SIG-M5 (cell line): ENCODE results near the gene FARS2.

Experiments used
- DNase-seq: peaks from one replicate; lab custom pipeline; 2025; lab: John Stamatoyannopoulos, UW

The FARS2 gene

DNA sequence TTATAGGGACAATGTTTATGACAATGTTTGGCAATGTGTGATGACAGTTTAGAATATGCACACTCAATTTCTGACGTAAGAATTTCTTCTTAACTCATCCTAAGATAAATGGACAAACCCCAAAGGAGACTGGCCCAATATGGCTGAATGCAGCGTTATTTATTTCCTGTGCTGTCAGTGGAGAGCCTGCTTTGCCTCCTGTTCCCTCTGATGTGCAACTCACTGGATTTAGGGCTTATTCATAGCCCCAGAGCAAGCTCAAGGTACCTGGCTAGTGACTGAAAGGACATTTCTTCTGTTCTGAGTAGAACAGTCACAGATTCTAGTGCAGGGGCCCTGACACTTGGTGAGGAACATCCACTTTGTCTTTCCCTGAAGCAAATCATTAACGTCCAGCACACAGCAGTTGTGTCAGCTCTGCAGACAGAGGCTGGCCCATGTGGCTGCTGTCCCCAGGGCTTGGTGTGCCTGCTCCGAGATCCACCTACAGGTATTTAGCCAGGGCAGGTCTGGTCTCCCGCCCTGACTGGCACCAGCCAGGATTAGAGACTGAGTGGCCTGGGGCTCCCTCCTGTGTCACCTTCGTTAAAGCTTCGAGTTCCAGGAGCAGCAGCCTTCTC lies 64.8 kb downstream of the FARS2 start:
- DNase-seq = no peak

GRCh38 chr6:5328800-5329199 lies 67.5 kb downstream of the FARS2 start:
- no peak for DNase-seq

- DNase-seq = no peak
Measured at GRCh38 chr6:5331845-5332442, 70.6 kb downstream of the FARS2 start.

GRCh38 chr6:5333658-5334057 lies 72.3 kb downstream of the FARS2 start:
- no peak for DNase-seq

GRCh38 chr6:5334341-5334740 lies 73.0 kb downstream of the FARS2 start:
- no peak for DNase-seq

DNA sequence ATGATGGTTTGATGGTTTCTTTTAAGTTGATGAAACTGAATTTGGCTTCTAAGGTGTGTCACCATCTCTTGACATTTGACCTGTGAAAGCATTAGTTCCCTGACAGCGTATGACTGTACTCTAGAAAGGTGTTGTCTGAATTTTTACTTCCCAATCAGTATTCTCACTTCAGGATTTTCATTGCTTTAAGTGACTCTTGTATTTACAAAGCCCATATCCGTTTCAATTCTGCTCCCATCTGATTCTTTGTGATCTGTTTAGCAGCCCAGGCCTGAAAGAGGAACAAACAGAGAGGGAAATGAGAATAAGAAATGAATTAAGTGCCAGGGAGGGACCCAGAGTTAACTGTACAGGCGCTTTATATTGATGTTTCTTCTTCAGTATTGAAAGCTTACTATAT lies 73.7 kb downstream of the FARS2 start:
- DNase-seq = no peak

GRCh38 chr6:5337573-5337972 lies 76.3 kb downstream of the FARS2 start:
- DNase-seq = no peak

GRCh38 chr6:5338177-5338960 lies 77.1 kb downstream of the FARS2 start:
- DNase-seq = no peak

GRCh38 chr6:5339786-5340185 lies 78.5 kb downstream of the FARS2 start:
- DNase-seq = no peak

- no peak for DNase-seq
Measured at GRCh38 chr6:5341845-5342244, 80.5 kb downstream of the FARS2 start.

- DNase-seq = no peak
Measured at GRCh38 chr6:5343998-5344397, 82.7 kb downstream of the FARS2 start.

GRCh38 chr6:5345324-5345723 lies 84.0 kb downstream of the FARS2 start:
- DNase-seq = no peak

DNA sequence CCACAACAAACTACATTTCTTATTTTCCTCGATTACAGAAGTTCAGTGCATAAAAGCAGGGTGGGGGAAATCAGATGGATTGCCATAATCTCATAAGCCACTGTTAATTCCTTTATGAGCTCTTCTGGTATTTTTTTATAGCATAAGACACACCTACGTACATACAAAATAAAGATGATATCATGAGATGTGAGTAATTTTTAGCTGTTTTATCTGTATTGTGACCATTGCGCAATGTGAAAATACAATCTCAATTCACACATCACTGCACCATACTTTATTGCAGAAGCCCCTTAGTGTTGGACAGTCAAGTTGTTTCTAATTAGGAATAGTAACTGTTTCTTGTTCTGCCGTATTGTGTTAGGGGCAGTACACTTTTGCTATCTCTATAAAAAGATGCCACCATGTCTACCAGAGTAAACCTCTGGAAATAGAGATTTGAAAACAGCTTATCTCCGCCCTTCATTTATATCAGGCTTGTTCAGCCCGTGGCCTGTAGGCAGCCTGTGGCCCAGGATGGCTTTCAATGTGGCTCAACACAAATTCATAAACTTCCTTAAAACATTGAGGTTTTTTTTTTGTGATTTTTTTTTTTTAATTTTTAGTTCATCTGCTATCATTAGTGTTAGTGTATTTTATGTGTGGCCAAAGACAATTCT lies 90.4 kb downstream of the FARS2 start:
- no peak for DNase-seq

DNA sequence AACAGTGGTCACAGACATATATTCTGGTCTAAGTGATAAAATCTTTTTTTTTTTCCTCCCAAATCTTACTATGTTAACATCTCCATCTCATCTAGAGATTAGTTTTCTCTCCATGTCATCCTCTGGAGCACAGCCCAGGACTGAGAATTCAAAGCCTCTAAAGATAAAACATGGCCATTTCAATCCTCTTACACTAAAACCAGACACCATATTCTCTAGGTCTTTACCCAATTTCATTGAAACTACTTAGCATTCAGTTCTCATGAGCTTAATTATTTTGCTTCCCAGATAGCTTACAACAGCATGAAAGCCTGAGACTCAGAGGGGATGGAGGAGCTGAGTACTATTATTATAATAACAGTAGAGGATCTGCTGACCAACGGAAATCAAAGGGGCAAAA lies 92.7 kb downstream of the FARS2 start:
- no peak for DNase-seq

- no peak for DNase-seq
Measured at GRCh38 chr6:5357486-5357885, 96.2 kb downstream of the FARS2 start.

DNA sequence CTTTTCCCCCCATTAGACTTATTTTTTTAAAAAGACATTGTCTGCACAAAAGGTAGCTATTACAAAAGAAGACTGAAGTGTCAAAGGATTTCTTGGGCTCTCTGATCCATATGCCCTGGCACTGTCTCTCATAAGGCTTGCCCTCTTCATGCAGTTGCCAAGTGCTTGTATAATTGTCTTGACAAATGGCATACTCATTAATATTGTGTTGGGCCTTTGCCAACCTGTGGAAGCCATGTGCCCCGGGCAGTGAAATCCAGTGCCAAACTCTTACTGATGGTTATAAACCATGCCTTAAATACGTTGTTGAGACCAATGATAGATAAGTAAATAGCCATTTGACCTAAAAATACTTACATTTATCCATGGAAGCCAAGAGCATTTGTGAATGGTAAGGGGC lies 98.1 kb downstream of the FARS2 start:
- no peak for DNase-seq

- no peak for DNase-seq
Measured at GRCh38 chr6:5361396-5361795, 100.1 kb downstream of the FARS2 start.

DNA sequence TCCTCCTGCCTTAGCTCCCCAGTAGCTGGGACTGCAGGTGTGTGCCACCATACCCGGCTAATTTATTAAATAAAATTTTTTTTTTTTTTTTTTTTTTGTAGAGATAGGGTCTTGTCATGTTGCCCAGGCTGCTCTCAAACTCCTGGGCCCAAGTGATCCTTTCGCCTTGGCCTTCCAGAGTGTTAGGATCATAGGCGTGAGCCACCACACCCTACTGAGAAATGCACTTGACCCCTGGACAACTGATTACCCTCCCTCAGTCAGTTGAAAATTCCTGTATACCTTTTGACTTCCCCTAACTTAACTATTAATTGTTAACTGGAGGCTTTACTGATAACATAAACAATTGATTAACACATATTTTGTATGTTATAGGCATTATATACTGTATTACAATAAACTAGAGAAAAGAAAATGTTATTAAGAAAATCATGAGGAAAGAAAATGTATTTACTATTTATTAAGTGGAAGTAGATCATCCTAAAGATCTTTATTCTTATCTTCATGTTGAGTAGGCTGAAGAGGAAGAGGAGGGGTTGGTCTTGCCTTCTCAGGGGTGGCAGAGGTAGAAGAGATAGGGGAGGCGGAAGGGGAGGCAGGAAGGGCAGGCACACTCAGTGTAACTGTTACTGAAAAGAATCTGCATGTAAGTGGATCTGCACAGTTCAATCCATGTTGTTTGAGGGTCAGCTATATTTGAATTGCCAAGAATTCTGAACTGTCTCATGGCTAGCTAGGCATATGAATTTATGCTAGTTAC lies 104.3 kb downstream of the FARS2 start:
- no peak for DNase-seq

- no peak for DNase-seq
Measured at GRCh38 chr6:5366941-5367340, 105.6 kb downstream of the FARS2 start.

GRCh38 chr6:5367510-5367909 lies 106.2 kb downstream of the FARS2 start:
- no peak for DNase-seq

DNA sequence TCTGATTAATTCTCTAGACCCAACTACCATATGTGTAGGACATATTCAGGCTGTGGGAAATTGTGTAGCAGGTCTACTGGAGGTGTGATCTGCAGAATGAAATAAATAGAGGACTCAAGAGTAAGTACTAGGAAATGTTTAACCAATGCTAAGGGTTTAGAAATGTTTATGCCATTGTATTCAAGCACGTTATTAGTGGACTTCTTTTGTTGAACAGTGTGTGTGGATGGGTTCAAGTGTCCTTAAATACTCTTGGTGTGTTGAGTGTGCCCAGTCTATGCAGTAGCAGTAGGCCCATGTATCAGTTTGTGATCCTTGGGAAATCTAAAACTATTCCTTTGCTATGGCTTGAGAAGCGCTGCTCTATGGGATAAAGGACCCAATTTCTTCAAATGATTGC lies 112.1 kb downstream of the FARS2 start:
- DNase-seq = no peak

GRCh38 chr6:5378331-5378730 lies 117.0 kb downstream of the FARS2 start:
- no peak for DNase-seq
